GM21825 (cell line): Measurements from ENCODE around the gene REPS2.

Experiments
- ATAC-seq: cut with Tn5 transposase; IDR thresholded peaks from one replicate; pipeline ENCODE4 v1.9.1; 2021; ENCODE audit warnings: mild to moderate bottlenecking, moderate library complexity; ENCODE audit not compliant: unreplicated experiment

REPS2 gene

DNA sequence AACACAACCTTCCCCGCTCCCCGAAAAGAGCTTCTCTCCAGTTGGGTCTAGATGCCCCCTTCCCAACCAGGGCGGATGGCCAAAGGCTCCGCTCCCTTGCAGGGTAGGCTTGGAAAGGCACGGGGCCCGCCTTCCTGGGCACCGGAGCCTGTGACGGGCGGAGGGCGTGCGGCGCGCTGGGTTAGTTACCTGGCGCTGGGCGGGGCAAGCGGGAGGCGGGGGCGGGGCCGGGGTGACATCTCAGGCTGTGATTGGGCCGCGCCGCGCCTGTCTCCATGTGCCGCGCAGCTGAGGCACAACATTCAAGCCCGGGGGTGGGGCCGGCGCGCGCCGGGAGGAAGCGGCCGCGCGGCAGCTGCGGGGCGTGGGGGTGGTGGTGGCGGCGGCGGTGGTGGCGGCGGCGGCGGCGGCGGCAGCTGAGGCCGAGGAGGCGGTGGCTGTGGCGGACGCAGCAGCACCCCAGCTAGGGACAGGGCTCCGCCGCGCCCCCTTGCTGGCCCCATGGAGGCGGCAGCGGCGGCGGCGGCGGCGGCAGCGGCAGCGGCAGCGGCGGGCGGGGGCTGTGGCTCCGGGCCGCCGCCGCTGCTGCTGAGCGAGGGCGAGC is at the start of gene REPS2:
Gene REPS2 (plus strand): TSS at position 298 of the 604 bp plus-strand sequence. CDS start 204 bp downstream, at position 502.
- ATAC-seq, result peak; percentile 95

DNA sequence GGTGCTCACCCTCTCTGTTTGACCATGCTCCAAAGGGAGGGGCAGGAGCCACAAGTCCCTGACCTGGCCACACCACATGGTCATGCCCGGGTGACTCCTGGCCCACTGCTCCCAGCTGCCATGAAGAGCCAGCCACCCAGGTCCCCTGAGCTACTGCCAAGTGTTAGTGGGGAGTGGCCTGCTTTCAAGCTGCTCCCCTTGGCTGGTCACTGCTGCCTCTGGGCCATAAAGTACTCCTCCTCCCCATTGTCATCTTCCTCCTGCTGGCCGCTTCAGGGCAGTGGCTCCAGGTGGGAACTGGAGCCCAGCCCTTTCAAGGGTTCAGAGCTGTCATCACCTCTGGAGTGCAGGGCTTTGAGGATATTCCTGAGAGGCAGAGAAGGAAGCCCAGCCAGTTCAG is 49.0 kb upstream of the REPS2 start:
- no peak for ATAC-seq

DNA sequence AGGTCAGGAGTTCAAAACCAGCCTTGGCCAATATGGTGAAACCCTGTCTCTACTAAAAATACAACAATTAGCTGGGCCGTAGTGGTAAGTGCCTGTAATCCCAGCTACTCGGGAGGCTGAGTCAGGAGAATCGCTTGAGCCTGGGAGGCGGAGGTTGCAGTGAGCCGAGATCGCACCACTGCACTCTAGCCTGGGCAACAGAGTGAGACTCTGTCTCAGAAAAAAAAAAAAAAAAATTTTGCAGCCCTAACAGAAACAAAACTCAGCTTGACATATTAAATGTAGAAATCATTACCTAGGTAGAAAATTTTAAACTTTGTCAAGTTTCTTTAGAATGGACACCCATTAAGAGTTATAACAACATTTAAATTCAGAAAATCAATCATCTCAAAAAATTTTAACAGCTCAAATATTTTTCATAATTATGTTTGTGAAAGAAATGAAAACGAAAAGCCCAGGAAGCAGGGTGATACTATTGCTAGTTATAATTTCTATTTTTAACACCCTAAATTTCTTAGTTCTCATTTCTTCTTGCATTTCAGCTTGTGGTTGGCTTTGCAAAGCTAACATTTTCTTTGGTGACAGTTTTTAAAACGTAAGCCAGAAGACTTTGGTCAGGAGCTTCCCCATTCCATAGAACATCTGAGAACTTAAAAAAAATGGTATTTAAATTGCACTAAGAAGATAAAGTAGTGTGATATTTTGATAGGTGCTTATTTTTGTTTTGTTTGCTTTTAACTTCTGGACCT is 43.0 kb upstream of the REPS2 start:
- no peak for ATAC-seq

DNA sequence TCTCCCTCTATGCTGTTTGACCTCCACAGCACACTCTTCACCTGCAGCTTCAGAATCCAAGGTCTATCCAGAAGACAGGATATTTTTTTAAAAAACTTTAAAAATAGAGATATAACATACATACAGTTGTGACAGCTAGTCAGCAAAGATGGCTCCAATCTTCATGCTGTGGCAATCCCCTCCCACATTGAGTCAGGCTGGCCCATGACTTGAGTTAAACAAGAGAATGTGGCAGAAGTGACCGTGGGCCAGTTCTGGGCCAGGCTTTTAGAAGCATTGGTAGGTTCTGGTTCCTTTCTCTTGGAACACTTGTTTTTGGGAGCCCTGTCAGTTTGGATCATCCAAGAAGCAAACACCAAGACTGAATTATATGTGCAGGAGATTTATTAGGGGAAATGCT is 36.1 kb upstream of the REPS2 start:
- ATAC-seq, result no peak

DNA sequence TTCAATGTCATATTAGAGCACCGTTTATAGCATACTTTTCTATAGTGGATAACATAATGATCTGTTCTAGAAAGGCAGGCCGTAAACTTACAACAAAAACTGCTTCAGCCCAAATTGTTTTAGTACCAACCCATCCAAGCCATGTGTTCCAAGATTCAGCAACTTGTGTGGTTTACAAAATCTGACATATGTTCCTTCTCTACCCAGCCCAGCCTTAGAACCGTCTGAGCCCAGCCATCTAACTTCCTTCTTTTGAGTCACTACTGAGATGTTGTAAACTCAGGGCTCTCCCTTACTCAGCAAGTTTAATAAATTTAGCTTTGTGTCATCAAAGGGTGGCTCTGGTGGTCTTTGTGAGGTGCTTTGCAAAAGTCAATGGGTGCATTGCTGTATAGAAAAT is 32.4 kb upstream of the REPS2 start:
- ATAC-seq, result no peak

DNA sequence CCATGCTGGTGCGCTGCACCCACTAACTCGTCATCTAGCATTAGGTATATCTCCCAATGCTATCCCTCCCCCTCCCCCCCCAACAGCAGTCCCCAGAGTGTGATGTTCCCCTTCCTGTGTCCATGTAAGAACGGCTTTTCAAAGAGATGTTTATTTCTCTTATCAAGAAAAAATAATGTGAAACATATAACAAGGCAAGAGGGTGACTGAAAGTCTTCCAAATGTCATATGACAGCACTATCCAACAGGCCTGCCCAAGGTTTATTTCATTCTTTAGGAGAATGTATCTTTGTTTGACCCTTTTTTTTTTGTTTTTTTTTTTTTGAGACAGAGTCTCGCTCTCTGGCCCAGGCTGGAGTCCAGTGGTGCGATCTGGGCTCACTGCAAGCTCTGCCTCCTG is 29.9 kb upstream of the REPS2 start:
- no peak for ATAC-seq

DNA sequence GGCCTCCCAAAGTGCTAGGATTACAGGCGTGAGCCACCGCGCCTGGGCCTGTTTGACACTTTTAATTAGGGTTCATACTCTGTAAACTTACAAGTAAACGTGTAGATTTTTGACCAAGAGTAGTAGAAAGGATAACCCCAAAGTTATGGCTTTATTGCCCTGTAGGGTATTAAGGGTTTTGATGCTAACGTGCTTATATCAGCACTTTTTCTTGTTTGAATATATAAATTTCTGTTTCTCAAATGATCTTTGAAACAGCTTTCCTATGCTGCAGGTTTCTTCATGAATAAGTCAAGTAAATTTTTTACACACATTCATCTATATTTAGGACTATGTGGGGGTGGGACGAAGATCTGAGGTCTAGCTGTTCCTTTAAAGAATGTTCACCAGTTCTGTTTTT is 29.3 kb upstream of the REPS2 start:
- no peak for ATAC-seq

DNA sequence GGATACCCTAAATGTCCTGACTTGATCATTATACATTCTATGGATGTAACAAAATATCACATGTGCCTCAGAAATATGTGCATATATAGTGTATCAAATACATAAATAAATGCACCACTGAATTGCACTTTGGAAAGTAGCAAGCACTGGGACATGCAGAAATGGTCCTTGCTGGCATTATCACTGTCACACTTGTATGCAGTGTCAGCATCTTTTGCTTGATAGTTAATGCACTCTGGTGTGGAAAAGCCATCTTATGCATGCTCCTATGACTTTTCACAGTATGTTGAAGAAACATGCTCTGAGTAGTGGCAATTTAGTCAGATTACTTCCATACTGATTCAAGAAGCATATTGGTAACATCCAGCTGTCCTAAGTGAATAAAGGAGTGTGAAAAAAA is 27.5 kb upstream of the REPS2 start:
- no peak for ATAC-seq

DNA sequence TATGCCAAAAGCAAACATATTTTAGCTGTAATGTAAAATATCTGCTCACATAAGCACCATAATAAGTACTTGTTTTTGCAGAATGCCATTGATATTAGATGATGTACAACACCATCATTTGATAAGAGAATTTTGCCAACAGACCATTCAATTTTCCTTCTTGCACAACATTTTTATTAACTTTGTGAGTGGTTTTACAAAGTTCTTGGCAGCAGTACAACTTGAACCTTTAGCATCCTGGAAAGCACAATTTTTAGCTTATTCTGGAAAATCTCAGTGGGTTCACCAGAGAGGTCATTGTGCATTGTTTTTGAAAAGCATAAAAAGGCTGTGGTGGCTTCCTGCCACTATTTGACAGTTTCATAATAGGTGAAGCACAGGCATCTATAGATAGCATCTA is 26.4 kb upstream of the REPS2 start:
- ATAC-seq, result no peak

DNA sequence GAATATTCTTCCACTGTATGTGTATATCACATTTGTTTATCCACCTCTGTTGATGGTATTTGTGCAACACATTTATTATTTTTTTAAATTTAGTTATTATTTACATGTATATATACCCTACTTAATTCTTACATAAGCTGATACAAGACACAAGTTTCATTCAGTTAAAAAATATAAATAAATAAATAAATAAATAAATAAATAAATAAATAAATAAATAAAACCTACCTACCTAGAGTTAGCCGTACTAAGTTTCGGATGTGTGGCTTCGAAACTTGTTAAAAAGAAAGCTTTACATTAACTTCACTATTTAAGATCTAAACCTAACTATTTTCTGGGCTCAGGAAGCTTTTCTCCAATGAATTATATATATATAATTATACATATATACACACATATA is 23.3 kb upstream of the REPS2 start:
- no peak for ATAC-seq

DNA sequence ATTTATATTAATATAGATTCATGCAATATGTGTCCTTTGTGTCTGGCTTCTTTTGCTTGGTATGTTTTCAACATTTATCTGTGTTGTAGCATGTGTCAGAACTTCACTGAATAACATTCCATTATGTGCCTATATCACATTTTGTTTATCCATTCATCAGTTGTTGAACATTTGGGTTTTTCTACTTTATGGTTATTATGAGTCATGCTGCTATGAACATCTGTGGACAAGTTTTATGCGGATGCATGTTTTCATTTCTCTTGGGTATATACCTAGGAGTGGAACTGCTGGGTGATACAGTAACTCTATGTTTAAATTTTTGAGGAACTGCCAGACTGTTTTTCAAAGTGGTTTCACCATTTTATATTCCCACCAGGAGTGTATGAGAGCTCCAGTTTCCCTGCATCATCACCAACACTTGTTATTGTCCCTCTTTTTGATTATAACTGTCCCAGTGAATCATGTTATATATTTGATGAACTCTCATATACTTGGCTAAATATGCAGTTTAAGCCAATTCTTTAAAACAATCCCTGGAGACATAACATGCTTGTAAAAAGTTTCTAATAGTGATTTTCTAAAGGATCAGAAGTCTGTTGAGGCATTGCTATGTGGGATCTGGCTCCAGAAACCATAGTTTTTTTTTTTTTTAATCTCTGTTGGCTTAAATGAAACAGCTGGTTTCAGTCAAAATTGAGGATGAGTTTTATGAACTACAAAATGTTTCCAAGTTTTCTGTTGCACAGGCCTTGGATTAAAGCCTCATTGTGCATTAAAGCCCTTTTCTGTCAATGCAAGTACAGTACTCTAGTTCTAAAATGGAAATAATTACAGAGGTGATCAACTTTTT is 21.6 kb upstream of the REPS2 start:
- ATAC-seq, result no peak

DNA sequence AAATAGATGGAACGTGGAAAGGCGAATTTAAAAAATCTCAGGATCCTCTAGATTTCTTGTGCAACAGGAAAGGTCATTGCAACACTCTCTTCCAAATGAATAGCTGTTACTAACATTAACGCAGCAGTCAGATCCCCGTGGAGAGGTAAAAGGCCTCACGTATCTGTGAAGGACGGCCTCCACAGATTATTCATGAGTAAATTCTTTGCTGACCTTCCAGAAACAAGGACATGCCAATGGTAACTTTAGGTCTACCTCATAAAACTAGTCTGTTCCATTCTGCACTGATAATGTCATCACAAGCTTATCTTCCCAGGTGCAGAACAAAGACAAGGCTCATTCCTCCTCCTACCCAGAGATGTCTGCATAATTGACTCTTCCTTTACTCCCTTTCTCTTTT is 16.1 kb upstream of the REPS2 start:
- ATAC-seq, result no peak

DNA sequence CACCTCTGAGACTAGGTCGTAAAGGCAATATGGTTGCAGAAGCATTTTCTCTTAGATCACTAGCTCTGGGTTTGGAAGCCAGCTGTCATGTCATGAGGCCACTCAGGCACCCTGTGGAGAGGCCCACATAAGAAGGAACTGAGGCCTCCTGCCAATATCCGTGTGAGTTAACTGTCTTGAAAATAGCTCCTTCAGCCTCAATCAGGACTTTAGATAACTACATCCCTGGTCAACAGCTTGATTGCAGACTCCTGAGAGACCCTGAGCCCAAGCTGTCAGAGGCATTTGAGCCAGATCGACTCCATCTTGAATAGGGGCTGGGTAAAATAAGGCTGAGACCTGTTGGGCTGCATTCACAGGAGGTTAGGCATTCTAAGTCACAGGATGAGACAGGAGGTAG is 15.1 kb upstream of the REPS2 start:
- no peak for ATAC-seq

DNA sequence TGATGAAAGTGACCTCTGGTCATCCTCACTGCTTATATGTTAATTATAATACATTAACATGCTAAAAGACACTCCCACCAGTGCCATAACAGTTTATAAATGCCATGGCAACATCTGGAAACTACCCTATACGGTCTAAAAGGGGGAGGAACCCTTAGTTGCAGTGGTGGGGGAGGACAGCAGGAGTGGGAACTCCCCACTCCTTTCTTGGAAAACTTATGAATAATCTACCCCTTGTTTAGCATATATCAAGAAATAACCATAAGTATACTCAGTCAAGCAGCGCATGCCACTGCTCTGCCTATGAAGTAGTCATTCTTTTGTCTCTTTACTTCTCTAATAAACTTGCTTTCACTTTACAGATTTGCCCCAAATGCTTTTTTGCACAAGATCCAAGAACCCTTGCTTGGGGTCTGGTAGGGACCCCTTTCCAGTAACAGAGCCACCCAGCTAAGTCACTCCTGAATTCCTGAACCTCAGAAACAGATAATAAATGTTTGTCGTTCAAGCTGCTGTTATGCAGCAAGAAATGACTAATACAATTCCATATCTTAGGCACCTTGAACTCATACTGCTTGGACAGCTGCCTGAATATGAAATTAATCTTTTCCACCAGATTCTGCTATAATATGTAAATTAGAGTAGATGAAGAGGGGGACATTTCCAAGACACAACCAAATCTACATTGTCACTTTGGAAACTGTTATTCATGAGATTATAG is 14.4 kb upstream of the REPS2 start:
- ATAC-seq, result no peak

DNA sequence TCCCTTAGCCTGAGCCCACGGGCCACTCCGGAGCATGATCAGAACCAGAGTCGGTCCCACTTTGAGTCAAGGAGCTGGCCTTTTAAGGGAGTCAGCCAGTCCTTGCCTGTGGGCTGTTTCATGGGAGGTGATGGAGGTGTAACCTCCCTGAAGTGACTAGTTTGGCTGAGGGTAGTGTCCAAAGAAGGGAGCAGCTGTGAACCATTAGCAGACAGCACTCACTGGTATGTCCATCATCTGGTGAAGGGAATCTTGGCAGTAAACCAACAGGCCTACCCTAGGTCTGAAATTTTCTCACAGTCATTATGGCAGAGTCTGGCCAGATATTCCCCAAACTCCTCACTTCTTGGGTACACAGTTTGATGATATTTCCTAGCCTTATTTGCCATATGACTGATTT is 12.3 kb upstream of the REPS2 start:
- ATAC-seq, result no peak

DNA sequence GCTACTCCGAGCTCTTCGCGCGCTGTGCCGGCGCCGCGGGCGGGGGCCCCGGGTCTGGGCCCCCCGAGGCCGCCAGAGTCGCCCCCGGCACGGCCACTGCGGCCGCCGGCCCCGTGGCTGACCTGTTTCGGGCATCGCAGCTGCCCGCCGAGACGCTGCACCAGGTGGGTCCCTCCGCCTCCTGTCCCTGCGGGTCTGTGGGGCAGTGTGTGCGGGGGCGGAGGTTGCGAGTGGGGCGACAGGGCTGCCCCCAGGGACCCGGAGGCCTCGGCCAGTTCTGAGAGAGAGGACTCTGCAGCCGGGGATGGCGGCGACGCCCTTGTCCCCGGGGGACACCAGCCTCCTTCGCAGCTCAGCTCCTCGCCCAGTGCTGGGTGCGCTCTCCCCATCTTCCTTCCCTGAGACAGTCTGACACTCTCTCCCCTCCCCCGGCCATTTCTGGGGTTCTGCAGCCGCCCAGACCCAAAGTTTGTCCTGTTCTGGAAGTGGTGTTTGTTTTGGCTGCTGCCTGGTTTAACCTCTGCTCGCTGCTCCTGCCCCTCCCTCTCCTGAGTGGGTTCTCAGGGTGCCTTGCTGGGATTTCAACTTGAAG is 609 bp downstream of the REPS2 start:
- peak; percentile 29 for ATAC-seq

DNA sequence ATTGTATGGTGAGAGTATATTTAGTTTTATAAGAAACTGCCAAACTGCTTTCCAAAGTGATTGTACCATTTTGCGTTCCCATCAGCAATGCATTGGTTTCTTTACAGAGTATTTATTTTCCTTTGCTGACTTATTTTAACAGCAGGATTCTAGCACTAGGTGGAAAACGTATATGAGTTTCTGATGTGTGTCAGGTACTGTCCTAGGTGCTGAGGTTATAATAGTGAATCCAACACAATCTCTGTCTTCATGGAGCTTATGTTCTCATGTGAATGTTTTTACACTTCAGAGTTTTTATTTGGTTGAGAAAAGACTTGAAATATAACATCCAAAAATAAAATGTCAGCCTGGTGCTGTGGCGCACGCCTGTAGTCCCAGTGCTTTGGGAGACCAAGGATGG is 4.0 kb downstream of the REPS2 start:
- no peak for ATAC-seq

DNA sequence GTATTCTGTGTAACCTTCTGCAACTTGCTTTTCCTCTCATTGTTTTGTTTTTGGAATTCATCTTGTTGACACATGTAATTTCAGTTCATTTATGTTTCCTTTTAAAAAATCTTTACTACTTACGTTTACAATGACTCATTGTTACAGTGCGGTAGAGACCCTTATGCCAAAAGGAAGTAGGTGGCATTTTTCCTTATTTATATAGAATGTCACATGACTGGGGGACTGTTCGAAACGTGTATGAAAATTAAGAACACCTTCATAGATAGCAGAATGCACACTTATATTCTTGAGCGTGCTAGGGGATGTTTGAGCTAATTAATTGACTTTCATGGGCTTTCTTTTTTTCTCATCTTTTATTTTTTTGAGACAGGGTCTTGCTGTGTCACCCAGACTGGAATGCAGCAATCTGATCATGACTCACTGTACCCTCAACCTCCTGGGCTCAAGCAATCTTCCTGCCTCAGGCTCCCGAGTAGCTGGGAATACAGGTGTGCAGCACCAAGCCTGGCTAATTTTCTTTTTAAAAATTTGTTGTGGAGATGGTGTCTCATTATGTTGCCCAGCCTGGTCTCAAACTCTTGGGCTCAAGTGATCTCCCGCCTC is 7.3 kb downstream of the REPS2 start:
- no peak for ATAC-seq

DNA sequence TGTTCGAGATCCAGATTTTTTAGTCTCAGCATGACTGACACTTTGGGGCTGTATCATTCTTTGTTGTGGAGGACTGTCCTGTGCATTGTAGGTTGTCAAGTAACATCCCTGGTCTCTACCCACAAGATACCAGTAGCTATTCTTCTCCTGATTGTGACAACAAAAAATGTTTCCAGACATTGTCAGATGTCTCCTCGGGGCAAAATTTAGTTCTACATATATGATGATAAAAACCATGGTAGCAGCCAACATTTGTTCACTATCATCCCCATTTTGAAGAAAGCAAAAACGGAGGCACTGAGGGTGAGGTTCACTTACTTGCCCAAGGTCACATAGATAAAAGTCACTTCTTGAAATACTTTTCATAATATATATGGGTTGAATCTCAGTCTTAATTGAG is 11.3 kb downstream of the REPS2 start:
- ATAC-seq, result no peak

DNA sequence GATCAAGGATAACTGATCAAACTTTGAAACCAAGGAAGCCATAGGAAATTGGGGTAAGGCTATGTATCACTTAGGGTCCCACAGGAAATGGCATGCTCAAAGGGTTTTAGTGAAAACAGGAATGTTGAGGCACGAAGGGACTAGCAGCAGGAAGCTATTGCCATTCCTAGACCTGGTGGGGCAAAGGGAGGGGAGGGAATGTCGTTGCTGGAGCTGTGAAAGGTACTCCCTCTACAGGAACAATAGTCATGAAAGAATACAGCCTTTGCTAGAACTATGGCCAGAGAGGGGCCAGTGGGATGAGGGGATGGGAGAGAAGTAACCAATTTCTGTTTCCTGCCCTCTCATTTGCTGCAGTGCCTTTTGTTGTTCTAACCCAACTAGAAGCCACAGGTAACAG is 11.9 kb downstream of the REPS2 start:
- no peak for ATAC-seq
